ENCODE results near the gene REX1BD. TPM values are rescaled to one million over a fixed set of nuclear protein-coding genes. Genes with fewer than 3 reads are reported as not detected.
A peak's percentile ranks its signal among the peaks of the same experiment; 100 is the strongest.
"Not testable (repeated sequence)": the region's sequence is repeated elsewhere in the genome, so short reads cannot be mapped to it uniquely, and the experiment has no call there.

The REX1BD gene
- total RNA-seq = 55.7 and 59.4 TPM in 2 replicates
- long read RNA-seq, transcript REX1BD-205 (4 exons, 1,081 nt) = major isoform, 8 of 14 reads
- long read RNA-seq, partial matches to known transcripts = 2 of 14 reads
- long read RNA-seq, other reads (novel, unspliced or antisense) = 0 of 14 reads

DNA sequence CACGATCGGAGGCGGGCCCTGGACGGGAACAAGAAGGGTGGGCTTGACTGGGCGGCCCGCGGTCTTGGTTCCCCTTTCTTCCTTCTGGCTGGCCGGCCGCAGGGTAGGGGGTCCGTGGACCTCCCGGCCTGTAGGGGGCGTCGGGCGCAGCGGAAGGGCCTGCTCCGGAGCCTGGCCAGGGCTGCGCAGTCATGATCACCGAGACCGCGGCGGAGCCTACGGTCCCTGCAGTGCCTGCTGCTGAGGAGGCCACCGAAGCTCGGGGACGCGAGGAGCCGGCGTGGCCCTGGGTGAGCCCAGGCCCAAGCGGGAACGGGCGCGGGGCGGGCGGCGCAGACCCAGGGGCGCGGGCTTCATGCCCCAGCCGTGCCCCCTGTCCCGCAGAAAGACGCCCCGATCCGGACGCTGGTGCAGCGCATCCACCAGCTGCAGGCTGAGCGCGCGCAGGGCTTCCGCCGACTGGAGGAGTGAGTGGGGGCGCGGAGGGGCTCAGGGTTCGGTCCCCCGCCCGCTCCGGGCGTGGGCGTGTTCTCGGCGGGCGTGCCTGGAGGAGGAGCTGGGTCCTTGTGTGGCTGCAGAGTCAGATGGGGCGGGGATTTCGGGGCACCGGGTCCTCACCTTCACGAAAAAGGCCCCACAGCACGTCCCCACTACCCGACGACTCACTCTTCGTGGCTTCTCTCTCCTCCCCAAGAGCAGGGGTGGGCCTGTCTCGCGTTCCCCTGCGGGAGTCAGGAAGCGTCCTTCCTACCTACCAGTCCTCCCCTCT is at the start of gene REX1BD:
Gene REX1BD, plus strand, starts transcription at position 188 of the 769 bp plus-strand sequence. Its CDS starts 4 bp downstream, at position 192.
- Mint-ChIP-seq H3K27ac (ENCODE audit: unreplicated experiment) (peak within 1 kb of the TSS; percentile 74), H3K9me3 (ENCODE audit: unreplicated experiment) (no peaks in the 10 kb centered on the region), H3K27me3 (ENCODE audit: unreplicated experiment) (no peaks in the 10 kb centered on the region), H3K4me3 (ENCODE audit: unreplicated experiment) (peak within 1 kb of the TSS; percentile 79), H3K36me3 (ENCODE audit: unreplicated experiment) (peaks cover 1% of the 10 kb centered on the region), H3K4me1 (ENCODE audit: unreplicated experiment) (peaks cover 16% of the 10 kb centered on the region)
- TF ChIP-seq CTCF (IDR thresholded peaks at IDR 0.05) = peak; percentile 95
- DNase-seq (ENCODE audit: extremely low spot score, unreplicated experiment) = peak; percentile 94

DNA sequence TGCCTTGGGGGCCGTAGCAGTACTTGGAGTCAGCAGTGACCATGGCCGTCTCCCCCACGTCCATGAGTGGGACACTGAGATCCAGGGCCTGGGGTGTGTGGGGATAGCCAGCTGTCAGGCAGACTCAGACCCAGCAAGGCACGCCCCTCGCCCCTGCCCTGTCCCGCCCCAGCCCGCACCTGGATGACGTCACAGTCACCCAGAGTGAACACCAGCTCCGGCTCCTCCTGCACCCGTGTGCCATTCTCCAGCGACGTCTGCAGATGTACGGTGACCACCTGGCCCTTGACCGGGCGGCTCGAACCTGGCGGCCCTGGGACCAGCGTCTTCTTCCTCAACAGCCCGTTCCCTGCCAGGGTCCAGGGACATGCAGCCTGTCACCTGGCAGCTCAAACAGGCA is 49.2 kb upstream of the REX1BD start:
- Mint-ChIP-seq H3K9me3 (ENCODE audit: unreplicated experiment) (no peaks in the 10 kb centered on the region), H3K4me1 (ENCODE audit: unreplicated experiment) (peaks cover 16% of the 10 kb centered on the region), H3K36me3 (ENCODE audit: unreplicated experiment) (peaks cover 15% of the 10 kb centered on the region), H3K27me3 (ENCODE audit: unreplicated experiment) (no peaks in the 10 kb centered on the region), H3K4me3 (ENCODE audit: unreplicated experiment) (no peak overlapping the region), H3K27ac (ENCODE audit: unreplicated experiment) (no peak overlapping the region)
- DNase-seq (ENCODE audit: extremely low spot score, unreplicated experiment) = no peak
- no peak for TF ChIP-seq CTCF (IDR thresholded peaks at IDR 0.05)

DNA sequence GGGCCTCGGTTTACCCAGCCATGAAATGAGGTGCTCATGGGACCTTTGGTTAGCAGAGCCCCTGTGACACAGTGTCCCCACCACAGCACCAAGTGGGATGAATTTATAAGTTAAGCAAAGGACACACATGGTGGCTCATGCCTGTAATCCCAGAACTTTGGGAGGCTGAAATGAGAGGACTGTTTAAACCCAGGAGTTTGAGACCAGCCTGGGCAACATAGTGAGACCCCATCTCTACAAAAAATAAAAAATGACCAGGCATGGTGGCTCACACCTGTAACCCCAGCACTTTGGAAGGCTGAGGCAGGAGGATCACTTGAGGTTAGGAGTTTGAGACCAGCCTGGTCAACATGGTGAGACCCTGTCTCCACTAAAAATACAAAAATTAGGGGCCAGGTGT is 48.4 kb upstream of the REX1BD start:
- H3K4me1 Mint-ChIP-seq (ENCODE audit: unreplicated experiment) = peaks cover 16% of the 10 kb centered on the region

GRCh38 chr19:18541258-18541991 is 47.2 kb upstream of the REX1BD start:
- TF ChIP-seq CTCF (IDR thresholded peaks at IDR 0.05) = no peak
- Mint-ChIP-seq H3K9me3 (ENCODE audit: unreplicated experiment) (no peaks in the 10 kb centered on the region), H3K4me3 (ENCODE audit: unreplicated experiment) (peak overlapping the region; percentile 18), H3K36me3 (ENCODE audit: unreplicated experiment) (peaks cover 8% of the 10 kb centered on the region), H3K4me1 (ENCODE audit: unreplicated experiment) (peaks cover 16% of the 10 kb centered on the region), H3K27ac (ENCODE audit: unreplicated experiment) (peak overlapping the region; percentile 85), H3K27me3 (ENCODE audit: unreplicated experiment) (no peaks in the 10 kb centered on the region)
- DNase-seq (ENCODE audit: extremely low spot score, unreplicated experiment) = no peak

More for the DNA sequence above, 48.4 kb upstream of the REX1BD start:
- not testable (repeated sequence) for H3K9me3 Mint-ChIP-seq (ENCODE audit: unreplicated experiment); H3K4me3 Mint-ChIP-seq (ENCODE audit: unreplicated experiment); H3K27ac Mint-ChIP-seq (ENCODE audit: unreplicated experiment); DNase-seq (ENCODE audit: extremely low spot score, unreplicated experiment); H3K27me3 Mint-ChIP-seq (ENCODE audit: unreplicated experiment)
- H3K36me3 Mint-ChIP-seq (ENCODE audit: unreplicated experiment) = peaks cover 14% of the 10 kb centered on the region

DNA sequence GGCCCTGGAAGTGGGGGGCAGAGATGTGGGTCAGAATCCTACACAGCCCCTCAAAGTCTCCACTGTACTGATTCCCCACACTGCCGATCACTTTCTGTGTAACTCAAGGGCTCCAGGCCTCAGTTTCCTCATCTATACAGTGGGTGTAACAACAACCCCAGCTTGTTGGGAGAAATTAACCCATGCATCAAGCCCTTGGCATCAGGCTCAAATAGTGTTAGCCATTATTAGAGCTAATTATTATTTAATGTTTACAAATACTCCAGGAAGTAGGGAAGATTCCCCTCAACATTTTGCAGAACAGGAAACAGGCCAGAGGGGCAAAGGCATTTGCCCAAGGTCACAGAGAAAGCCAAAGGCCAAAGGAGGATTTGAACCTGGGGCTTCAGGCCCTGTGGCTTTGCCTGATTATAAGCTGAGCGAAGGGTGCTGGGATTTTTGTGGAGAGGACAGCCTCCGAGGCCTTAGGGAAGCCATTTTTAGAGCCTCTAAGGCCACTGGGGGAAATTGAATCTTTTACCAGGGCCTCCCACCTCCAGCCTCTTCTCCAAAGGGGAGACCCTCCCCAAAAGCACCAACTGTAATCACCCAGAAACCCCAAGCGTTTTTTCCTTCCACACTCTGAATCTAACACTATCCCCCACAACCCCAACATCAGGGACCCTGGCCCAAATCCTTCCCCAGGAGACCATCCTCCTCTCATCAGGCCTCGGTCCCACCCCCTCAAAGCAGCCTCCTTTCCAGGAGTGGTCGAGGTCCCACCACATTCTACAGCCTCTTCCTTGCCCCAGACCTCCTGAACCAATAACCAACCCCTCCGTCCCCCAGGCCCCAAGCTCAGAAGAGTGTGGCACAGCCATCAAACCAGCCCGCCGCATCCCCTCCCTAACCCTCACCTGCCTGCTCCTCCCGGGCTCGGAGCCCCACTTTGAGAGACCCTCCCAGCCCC is 46.3 kb upstream of the REX1BD start:
- peak overlapping the region; percentile 86 for H3K4me3 Mint-ChIP-seq (ENCODE audit: unreplicated experiment)
- peaks cover 8% of the 10 kb centered on the region for H3K36me3 Mint-ChIP-seq (ENCODE audit: unreplicated experiment)
- no peak for TF ChIP-seq CTCF (IDR thresholded peaks at IDR 0.05)
- no peaks in the 10 kb centered on the region for H3K9me3 Mint-ChIP-seq (ENCODE audit: unreplicated experiment)
- peaks cover 16% of the 10 kb centered on the region for H3K4me1 Mint-ChIP-seq (ENCODE audit: unreplicated experiment)
- no peaks in the 10 kb centered on the region for H3K27me3 Mint-ChIP-seq (ENCODE audit: unreplicated experiment)
- peak overlapping the region; percentile 85 for H3K27ac Mint-ChIP-seq (ENCODE audit: unreplicated experiment)
- DNase-seq (ENCODE audit: extremely low spot score, unreplicated experiment) = no peak
